HG03565 (cell line): ENCODE measurements around the gene IDH1.
A peak's percentile ranks its signal among the peaks of the same experiment; 100 is the strongest.
"Not testable (repeated sequence)": the region's sequence is repeated elsewhere in the genome, so short reads cannot be mapped to it uniquely, and the experiment has no call there.

ENCODE experiments used
- ATAC-seq: cut with Tn5 transposase; IDR thresholded peaks from one replicate; pipeline ENCODE4 v1.9.1; 2021; ENCODE audit warnings: mild to moderate bottlenecking, moderate library complexity; ENCODE audit not compliant: unreplicated experiment

The IDH1 gene

GRCh38 chr2:208256849-208257813 lies 2.3 kb upstream of the IDH1 start:
- ATAC-seq: not testable (repeated sequence)

GRCh38 chr2:208256192-208256782 lies 1.4 kb upstream of the IDH1 start:
- ATAC-seq: no peak

GRCh38 chr2:208255557-208256106 lies 761 bp upstream of the IDH1 start:
- peak; percentile 14 for ATAC-seq

GRCh38 chr2:208254118-208254870 lies 577 bp downstream of the IDH1 start:
- ATAC-seq: peak; percentile 62

GRCh38 chr2:208253600-208254117 lies 1.2 kb downstream of the IDH1 start:
- ATAC-seq: no peak

- ATAC-seq: no peak
Observed at GRCh38 chr2:208252716-208253492, 2.0 kb downstream of the IDH1 start.

GRCh38 chr2:208251098-208251497 lies 3.8 kb downstream of the IDH1 start:
- ATAC-seq: no peak

GRCh38 chr2:208250388-208250787 lies 4.5 kb downstream of the IDH1 start:
- no peak for ATAC-seq

- no peak for ATAC-seq
Observed at GRCh38 chr2:208249296-208249695, 5.6 kb downstream of the IDH1 start.

GRCh38 chr2:208248601-208249000 lies 6.3 kb downstream of the IDH1 start:
- no peak for ATAC-seq

- ATAC-seq: no peak
Observed at GRCh38 chr2:208245746-208246145, 9.1 kb downstream of the IDH1 start.

GRCh38 chr2:208244422-208244821 lies 10.4 kb downstream of the IDH1 start:
- no peak for ATAC-seq

- no peak for ATAC-seq
Observed at GRCh38 chr2:208240619-208241209, 14.2 kb downstream of the IDH1 start.

GRCh38 chr2:208239770-208240493 lies 14.9 kb downstream of the IDH1 start:
- ATAC-seq: no peak

GRCh38 chr2:208235860-208236259 lies 19.0 kb downstream of the IDH1 start:
- ATAC-seq: no peak

- ATAC-seq: no peak
Observed at GRCh38 chr2:208234786-208235185, 20.1 kb downstream of the IDH1 start.

- ATAC-seq: no peak
Observed at GRCh38 chr2:208228476-208228875, 26.4 kb downstream of the IDH1 start.

- no peak for ATAC-seq
Observed at GRCh38 chr2:208227581-208228232, 27.2 kb downstream of the IDH1 start.

- no peak for ATAC-seq
Observed at GRCh38 chr2:208224802-208225201, 30.1 kb downstream of the IDH1 start.
